GF-D8 (cell line): Measurements from ENCODE around the gene KISS1.

Experiments used
- DNase-seq: peaks from one replicate; lab custom pipeline; 2025; lab: John Stamatoyannopoulos, UW

The KISS1 gene

DNA sequence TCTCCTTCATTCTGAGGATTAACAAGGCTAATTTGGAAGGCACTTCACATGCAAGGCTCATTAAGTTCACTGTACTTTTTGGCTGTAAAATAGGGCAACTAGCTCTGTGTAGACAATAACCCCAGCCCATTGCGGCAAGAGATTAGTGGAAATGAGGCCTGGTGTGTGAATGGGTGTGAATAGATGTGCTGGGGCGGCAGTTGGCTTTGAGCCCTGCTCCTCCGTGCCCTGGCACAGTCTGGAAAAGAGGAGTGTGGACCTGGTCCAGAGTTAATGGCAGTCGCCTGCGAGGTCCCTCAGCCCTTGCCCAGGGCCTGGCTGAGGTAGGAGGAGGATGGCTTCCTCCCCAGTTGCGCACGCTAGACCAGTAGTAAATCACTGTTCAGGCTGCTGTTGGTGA lies 4.8 kb downstream of the KISS1 start:
- DNase-seq: no peak

DNA sequence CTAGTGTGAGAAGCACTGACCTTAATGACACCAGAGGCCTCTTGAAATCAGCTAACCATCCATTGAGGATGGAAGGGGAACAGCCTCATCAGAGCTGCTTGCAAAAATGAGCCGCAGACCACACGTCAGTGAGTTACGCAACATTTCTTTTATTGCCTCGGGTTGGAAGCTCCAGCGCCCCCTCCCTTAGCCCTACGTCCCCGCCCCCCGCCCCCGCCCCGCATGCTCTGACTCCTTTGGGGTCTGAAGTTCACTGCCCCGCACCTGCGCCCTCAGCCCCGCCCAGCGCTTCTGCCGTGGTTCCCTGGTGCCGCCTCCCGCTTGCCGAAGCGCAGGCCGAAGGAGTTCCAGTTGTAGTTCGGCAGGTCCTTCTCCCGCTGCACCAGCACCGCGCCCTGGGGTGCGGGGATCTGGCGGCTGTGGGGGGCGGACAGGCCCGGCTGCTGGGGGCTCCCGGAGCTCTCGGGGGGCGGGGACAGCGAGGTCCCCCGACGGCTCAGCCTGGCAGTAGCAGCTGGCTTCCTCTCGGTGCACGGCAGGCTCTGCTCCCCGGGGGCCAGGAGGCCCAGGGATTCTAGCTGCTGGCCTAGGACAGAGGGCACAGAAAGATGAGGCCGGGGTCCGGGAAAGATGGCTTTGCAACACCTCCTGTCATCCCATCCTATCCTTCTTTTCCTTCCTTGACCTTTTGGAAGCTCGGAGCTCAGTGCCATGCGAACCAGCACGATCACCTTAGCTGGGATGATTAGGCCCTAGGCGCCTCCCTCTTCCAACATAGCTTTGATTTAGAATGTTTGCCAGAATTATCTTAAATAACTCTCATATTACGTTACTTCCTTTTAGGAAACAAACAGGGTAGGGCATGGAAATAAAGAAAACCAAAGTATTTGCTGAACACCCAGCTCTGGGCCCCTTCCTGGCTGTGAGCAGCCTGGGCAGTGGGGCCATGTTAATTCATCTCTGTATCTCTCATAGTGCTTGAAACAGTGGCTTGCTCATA lies 5.8 kb downstream of the KISS1 start:
- peak; percentile 83 for DNase-seq

DNA sequence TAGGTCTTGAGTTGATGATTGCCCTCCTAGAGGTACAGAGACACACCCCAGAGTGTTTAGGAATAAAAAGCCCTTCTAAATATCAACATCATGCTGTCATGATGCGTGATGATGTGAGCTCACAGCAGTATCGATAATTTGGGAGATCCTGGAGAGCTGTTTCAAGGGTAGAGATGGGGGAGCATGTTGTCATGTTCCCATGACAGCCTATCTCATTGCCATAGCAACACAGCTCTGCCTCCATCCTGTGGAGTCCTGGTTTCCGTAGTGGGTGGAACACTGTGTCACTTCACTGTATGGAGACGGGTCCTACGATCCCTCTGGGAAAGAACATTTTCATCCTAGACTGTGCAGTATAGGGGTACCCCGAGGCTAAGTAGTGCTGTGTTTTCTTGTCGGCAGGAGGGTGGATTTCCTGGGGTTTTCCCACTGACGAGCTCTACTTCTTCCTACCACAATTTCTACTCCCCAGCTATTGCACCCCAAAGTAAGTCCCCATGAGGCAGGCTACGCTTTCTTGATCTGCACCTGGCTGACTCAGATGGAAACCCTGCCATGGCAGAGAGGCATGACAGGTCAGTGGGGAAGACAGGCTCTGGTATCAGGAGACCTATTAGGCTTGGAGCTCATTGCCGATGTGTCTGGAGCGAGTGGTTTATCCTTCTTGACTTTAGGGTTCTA lies 7.2 kb downstream of the KISS1 start:
- no peak for DNase-seq

DNA sequence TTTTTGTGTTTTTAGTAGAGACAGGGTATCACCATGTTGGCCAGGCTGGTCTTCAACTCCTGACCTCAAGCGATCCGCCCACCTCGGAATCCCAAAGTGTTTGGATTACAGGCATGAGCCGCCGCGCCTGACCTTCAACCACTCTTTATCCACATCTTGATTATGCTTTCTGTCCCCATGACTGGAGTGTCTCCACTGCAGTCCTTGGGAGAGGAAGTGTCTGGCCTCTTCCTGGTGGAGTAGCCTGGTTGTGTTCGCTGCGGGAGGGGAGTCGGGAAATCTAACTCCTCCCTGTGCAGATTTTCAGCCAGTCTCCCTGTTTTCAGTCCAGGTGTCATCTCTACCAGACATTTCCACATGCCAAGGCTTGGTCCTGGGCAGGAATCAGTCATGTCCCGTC lies 9.7 kb downstream of the KISS1 start:
- no peak for DNase-seq

DNA sequence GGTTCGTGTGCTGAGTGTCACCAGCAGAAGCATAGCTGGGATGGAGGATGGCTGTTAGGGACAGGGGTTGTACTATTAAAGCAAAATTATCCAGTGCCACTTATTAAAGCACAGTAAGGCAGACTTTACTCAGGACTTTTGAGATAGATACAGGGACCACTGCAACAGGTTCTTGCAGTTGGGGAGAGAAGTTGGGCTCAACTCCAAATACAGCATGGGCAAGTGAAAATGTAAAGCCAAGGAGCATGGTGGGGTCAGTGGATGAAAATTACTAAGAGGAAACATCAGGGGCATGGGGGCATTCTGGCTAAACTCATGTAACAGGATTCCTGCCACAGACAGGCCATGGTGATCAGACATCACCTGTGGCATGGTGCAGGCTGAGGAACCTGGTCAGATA lies 15.2 kb downstream of the KISS1 start:
- DNase-seq: no peak

DNA sequence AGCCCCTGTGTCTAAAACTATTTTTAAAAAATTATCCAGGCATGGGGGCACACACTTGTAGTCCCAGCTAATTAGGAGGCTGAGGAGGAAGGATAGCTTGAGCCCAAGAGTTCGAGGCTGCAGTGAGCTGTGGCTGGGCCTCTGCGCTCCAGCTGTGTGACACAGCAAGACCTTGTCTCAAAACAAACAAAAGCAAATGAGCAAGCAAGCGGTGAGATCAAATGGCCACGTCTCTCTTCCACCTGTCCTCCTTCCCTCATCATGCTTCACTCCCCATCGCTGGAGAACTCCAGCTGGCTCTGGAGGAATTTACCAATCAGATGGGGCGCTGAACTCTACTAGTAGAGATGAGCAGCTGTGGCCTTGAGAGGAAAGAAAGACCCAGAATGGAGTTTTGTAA lies 16.2 kb downstream of the KISS1 start:
- DNase-seq: no peak

DNA sequence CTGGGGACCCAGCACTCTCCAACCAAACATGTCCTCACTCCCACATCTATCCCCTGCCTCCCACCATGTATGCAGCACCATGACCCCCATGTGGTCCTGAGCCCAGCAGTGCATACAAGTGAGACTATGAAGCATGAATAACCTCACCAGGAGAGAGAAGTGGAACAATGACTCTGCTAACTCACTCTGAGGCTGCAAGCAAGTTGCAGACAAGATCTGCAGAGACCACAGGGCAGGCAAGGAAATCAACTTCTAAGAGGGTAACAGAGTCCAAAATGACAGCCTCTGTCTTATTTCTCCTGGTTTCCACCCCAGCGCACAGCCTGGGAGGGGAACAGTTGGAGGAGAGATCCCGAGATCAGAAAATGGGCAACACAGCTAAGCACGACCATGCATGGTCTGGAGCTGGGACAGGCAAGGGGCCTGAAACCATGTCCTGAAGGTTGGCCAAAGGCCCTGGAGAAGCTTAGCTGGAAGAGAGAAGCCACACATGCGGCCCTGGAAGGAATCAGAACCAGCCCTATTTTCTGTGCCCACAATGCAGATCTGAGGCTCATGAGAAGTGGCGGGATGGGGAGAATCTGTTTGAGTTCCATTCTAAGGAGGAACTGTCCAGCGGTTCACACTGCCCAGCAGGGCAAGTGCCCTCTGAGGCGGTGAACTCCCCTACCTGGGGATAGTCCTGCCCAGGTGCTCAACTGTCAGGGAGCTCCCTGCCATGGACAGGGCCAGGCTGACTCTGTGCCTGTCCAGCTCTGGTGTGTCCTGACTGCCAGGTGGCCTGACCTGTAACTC lies 17.6 kb downstream of the KISS1 start:
- DNase-seq: no peak

DNA sequence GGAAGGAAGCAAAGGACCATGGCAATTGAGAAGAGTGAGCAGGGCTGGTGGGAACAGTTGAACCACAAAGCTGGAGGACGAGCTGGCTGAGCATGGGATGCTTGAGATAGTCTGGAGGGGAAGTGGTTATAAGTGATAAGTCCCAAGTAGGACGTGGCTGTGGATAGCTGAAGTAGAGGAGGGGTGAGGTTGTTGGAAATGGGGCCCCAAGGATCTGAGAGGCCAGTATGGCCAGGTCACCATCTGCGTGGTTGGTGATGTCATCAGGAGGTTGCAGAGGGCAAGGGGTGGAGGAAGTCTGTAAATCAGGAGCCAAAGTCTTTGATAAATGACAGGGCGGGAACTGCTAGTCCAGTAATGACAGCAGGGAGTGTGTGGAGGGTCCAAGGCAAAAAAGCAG lies 19.2 kb downstream of the KISS1 start:
- DNase-seq: no peak

DNA sequence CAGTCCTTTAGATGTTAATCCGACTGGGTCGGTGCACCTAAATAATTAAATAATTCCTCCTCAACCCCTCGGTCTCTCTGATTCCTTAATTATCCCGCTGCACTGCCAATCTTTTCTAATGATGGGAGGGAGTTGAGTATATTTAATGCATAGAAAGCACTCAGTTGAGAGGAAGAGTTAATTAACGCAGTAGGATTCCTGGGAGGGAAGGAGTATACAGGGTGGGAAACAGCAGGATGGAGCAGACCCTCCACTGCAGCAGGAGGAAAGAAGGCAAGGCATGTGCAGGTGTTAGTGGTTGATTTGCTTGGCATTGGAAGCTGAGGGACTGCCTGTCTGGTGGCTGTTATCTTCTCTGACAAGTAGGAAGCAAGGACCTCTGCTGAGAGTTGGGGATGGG lies 20.2 kb downstream of the KISS1 start:
- DNase-seq: no peak

DNA sequence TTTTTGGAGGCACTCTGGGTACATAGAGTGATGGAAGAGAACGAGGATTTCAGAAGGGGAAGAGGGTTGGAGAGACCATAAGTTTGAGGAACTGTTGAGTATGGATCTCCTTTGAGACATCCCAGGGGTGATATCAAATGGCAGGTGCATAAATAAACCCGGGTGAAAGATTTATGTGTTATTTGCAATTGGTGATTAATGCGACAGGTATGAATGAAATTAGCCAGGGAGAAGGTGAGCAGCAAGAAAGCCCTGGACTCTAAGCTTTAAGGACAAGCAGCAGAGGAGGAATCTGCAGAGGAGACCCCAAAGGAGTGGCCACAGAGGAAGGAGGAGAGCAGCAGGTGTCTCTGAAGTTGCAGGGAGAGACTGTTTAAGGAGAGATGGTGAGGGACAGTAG lies 21.3 kb downstream of the KISS1 start:
- DNase-seq: no peak

DNA sequence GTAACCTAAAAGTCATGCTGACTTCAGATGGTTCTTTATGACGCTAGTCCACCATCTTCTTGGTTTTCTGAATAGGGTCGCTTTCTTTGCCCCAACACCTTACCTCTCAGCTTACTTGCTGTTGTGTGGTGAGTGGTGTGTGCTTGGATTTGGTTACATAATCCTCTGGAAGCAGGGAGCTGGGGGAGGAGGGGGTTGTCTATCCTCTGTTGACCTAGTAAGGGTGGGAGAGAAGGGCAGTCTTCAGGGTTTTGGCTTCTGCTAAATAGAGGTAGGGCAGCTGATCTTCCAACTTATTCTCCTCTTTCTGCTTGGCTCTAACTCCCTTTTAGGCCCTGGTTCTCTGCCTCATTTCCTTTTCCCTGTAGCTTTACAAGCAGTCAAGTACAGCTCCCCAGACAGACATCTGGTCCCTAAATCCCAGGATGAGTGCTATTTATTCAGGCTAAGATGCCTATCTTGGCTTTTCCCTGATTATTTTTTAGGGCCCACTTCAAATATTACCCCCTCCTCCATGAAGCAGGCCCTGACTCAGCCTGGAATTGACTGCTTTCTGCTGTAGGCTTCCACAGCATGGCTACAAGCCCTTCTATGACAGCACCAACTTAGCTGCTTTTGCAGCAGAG lies 23.8 kb downstream of the KISS1 start:
- DNase-seq: no peak

DNA sequence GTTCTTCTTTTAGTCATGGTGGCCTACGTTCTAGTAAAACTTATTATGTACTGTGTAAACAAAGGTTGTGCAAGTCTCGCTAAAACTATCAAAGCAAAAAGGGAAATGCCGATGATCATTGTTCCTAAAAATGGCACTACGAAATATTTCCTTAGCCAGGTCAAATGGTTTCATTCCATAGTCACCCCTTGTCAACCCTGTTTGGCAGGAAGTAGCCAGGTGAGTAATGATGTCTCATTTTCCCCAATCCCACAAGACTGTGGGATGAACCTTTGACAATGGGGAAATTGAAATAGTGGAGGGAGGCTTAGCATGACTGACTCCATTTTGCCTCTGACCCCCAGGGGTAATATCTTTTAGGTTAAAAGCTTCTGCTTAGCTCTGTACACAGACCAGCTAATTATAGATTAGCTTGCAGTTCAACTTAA lies 24.5 kb downstream of the KISS1 start:
- DNase-seq: no peak

DNA sequence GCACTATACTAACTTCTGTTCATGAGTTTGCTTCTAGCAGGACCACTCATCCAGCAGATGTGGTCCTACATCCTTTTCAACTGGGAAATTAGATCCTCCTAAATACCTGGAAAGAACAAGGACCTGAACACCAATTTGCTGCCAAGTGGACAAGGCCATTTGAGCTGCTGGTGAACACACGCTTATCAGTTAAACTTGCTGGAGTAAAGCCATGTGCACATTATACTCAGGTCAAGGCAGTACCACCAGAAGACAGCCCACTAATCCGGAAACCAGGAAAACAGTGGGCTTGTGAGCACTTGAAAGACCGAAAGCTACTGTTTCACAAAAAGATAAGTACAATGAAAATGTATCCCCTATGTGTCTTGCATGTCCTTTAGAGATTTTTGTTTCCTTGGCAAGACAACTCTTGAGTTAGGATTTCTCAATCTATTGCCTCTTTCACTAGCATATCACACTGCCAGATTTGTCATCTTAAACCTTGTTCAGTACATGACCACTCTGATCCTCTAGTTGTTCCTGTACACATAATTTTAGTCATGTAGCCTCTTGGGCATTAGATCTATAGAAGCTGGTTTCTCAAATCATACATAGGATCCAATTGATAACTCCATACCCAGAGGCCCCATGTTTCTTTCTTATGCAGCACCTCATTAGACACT lies 25.7 kb downstream of the KISS1 start:
- DNase-seq: no peak

DNA sequence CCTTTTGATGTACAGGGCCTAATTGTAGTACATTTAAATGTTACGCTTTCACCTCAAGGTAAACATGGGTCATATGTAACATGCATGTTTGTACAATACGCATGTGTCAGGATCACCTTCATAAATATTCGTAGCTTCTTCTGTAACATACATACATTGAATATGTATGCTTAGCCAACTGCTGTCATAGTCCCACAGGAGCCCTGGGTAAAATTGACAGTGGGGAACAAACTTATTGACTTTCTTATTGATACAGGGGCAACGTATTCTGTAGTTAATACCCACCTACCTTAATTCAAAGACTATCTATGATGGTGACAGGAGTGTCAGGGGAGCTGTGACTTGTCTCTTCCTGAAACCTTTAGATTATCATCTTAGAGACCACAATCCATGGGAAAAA lies 26.4 kb downstream of the KISS1 start:
- DNase-seq: no peak

DNA sequence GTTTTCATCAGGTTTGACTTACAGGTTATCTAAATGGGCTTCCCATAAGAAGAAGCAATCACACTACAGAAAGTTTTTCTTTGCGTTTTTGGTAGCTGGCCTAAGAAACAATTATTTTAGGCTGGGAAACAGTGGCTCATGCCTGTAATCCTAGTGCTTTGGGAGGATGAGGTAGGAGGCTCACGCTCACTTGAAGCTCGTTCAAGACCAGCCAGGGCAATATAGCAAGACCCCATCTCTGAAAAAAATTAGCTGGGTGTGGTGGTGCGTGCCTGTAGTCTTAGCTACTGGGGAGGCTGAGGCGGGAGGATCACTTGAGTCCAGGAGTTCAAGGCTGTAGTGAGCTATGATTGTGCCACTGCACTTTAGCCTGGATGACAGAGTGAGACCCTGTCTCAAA lies 28.6 kb downstream of the KISS1 start:
- no peak for DNase-seq

DNA sequence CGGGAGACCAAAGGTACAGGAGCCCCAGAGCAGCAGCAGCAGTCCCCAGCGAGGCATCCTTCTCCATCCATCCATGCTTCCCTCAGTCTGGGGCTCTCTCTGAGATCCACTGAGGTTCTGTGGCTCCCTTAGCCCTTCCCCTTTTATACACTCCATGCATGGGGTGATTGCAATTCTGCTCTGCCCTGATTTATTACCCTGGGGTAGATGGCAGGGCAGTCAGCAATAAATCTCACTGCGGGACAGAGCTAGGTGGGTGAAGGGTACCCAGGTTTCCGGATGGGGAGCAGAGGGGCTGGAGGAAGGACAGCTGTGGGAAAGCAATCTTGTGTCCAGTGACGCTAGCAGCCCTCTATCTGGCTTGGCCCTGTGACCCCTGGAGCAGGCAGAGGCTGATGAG lies 30.1 kb downstream of the KISS1 start, which contains the start of gene REN:
TSS of gene REN (minus strand) at position 119 of the 400 bp plus-strand sequence. CDS start at position 75, 44 bp downstream.
- DNase-seq: no peak

DNA sequence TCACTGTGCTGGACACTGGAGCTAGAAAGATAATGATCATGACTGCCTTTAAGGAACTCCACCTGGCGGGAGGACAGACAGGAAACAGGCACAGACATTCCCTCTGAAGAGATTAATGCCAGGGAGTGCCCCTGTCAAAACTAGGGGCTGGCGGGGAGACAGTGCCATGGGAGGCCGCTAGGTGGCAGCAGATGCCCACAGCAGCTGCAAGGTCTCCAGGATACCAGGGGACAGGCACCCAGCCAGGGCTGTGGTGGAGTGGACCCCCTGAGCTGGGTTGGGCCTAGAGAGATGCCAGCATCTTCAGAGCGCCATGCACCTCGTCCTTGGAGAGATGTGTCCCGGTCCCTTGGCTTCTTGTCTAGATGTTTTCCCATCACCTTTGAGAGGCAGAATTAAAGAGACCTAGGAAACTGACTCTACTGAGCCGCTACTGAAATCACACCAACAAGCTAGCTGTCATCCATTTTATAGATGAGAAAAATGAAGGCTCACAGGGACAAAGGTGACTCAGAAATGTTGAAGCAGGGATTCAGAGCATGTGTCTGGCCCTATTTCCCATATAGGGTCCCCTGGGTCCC lies 33.7 kb downstream of the KISS1 start:
- peak; percentile 16 for DNase-seq

DNA sequence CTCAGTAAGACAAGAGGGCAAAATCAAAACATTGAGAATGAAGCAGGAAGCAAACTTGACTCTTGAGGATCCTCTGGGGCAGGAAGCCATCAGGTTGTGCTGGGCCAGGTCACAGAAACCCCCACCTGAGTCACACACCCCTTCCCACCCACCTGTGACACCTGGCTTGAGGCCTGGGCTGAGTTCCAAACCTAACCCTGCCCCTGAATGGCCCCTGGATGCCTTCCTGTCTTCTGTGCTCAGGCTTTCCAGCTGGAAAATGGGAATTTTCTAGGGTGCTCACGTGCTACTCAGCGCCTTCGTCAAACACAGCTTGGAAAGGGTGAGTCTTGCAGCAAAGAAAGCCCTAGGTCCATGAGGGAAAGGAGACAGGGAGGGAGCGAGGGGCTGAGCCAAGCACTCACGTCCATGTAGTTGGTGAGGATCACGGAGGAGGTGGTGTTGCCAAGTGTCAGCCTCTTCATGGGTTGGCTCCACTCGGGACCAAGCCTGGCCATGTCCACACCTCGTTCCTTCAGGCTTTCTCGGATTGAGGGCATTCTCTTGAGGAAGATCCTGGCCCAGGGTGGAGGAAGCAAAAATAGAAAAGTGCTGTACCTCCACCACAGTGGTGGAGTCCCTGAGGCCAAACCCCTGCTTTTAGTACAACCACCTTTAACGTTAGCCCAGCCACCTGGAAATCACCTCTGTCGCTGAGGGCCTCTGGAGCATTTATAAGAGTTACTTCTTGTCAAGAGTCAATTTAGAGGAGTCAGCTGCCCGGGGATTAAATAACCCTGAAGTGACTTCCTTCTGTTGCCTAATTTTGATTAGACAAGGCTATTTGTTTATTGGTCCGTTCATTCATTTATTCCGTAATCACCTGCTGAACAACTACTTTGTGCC lies 34.4 kb downstream of the KISS1 start:
- DNase-seq: no peak

DNA sequence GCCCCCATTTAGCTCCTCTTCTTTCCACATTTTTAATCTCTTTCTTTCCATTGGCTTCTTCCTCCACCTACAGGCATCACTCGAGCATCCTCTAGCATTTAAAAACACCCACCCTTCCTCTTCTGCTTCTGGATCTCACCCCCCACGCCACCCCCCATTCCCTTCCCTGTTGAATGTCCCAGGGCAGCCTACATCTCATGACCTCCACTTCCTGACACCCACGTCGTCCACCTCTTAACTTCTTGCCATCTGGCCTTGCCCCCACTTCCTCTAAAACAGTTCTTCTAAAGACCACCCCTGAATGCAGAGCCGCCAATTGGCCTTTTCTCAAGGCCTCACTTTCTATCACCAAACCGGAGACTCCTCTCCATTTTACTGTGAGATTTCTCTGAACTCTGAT lies 38.3 kb downstream of the KISS1 start:
- no peak for DNase-seq

DNA sequence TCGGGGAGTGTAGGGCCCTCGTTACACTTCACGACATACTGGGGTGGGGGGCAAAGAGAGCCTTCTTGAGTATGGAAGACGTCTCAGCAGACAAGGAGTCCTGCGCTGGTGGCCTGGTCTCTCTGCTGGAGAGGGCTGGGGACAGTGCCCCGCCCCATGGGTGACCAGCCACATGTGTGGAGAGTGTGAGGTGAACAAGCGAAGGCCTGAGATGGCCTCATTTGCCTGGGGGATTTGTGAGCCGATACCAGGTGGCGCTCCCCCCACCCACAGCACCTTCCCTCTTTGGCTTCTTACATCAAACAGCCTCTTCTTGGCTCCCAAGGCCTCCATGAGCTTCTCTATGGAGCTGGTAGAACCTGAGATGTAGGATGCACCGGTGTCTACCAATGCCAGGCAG lies 40.4 kb downstream of the KISS1 start:
- no peak for DNase-seq
